HepG2 (cell line): ENCODE data around the gene MADD. TPM values are rescaled to one million over a fixed set of nuclear protein-coding genes. Genes with fewer than 3 reads are reported as not detected.

Experiments used
- BORCS8-MEF2B ChIP-seq: sonication (generic); formaldehyde crosslinking; IDR thresholded peaks from 2 replicates; pipeline ENCODE4 v1.8.0; 2022; ENCODE audit warnings: mild to moderate bottlenecking, missing genetic modification reagents
- CREM ChIP-seq, 2 experiments: sonication (generic) in 1 of 2; formaldehyde crosslinking in 1 of 2; IDR thresholded peaks; 2 replicates each; pipeline versions ENCODE4 v1.4.0 to v1.6.1; 2016 to 2020; ENCODE audit warnings: antibody characterized with exemption in 1 of 2, mild to moderate bottlenecking in 1 of 2, missing genetic modification reagents in 1 of 2
- DMAP1 ChIP-seq: IDR thresholded peaks from 2 replicates; pipeline ENCODE4 v1.6.1; 2016
- E2F5 ChIP-seq: sonication (generic); formaldehyde crosslinking; conservative IDR thresholded peaks from 2 replicates; pipeline ENCODE4 v1.4.0; 2020; ENCODE audit warnings: missing genetic modification reagents
- EEA1 ChIP-seq: sonication (generic); formaldehyde crosslinking; IDR thresholded peaks from 2 replicates; pipeline ENCODE4 v1.5.1; 2020; ENCODE audit warnings: mild to moderate bottlenecking, missing genetic modification reagents, borderline replicate concordance
- ISX ChIP-seq: sonication (generic); formaldehyde crosslinking; conservative IDR thresholded peaks from 2 replicates; pipeline ENCODE4 v1.5.0; 2020; ENCODE audit warnings: missing genetic modification reagents
- KIAA2018 ChIP-seq: sonication (generic); formaldehyde crosslinking; IDR thresholded peaks from 2 replicates; pipeline ENCODE4 v1.5.0; 2020; ENCODE audit warnings: mild to moderate bottlenecking, missing genetic modification reagents, borderline replicate concordance
- SYNCRIP ChIP-seq: fragments of 200-400 bp; formaldehyde crosslinking; IDR thresholded peaks from 2 replicates; pipeline ENCODE4 v1.6.1; 2018; ENCODE audit warnings: mild to moderate bottlenecking, low read depth, low read length; ENCODE audit not compliant: insufficient read depth
- XRCC5 ChIP-seq: fragments of 200-400 bp; formaldehyde crosslinking; optimal IDR thresholded peaks from 2 replicates; pipeline ENCODE3; 2017; ENCODE audit warnings: mild to moderate bottlenecking, low read length
- ZKSCAN1 ChIP-seq: fragments of 150-350 bp; IDR thresholded peaks from 2 replicates; pipeline ENCODE4 v1.6.1; 2014; ENCODE audit warnings: low read length
- ZNF121 ChIP-seq: sonication (generic); formaldehyde crosslinking; IDR thresholded peaks from 2 replicates; pipeline ENCODE4 v1.5.0; 2020; ENCODE audit warnings: mild to moderate bottlenecking, missing genetic modification reagents
- ZNF124 ChIP-seq: sonication (generic); formaldehyde crosslinking; IDR thresholded peaks from 2 replicates; pipeline ENCODE4 v1.4.0; 2020; ENCODE audit warnings: missing genetic modification reagents
- polyA plus RNA-seq, 8 experiments: library from polyadenylated mRNA; depleted of rRNA in 3 of 8; stranded (reverse) in 7 of 8; unstranded in 1 of 8; fragments of >200 nt; fragmentation: Illumina TruSeq in 4 of 8; extraction: Trizol in 4 of 8; gene quantifications; 2 replicates each; pipeline versions ENCODE4 v1.2.1 to v1.2.3, GENCODE V29; 2011 to 2016; ENCODE audit warnings: low read depth in 4 of 8, missing spikeins in 1 of 8, mixed read lengths in 1 of 8; ENCODE audit not compliant: insufficient read depth in 1 of 8
- total RNA-seq, 5 experiments: library from RNA; depleted of rRNA; stranded (reverse); fragments of >200 nt; fragmentation: Illumina TruSeq; extraction: Trizol; gene quantifications; 2 replicates each; pipeline ENCODE4 v1.2.3, GENCODE V29; 2016; ENCODE audit warnings: low read depth in 1 of 5
- TF ChIP-seq, protein P1 (sequence below): sonication (generic); formaldehyde crosslinking; IDR thresholded peaks from 2 replicates; pipeline ENCODE4 v1.9.0; 2021; ENCODE audit warnings: mild to moderate bottlenecking, missing genetic modification reagents

Gene MADD
- total and polyA plus RNA-seq, 2 of the 13 experiments (the other 11 are each of a cell fraction or from before 2014, with no cell fraction given) = 18.0 to 29.2 TPM

DNA sequence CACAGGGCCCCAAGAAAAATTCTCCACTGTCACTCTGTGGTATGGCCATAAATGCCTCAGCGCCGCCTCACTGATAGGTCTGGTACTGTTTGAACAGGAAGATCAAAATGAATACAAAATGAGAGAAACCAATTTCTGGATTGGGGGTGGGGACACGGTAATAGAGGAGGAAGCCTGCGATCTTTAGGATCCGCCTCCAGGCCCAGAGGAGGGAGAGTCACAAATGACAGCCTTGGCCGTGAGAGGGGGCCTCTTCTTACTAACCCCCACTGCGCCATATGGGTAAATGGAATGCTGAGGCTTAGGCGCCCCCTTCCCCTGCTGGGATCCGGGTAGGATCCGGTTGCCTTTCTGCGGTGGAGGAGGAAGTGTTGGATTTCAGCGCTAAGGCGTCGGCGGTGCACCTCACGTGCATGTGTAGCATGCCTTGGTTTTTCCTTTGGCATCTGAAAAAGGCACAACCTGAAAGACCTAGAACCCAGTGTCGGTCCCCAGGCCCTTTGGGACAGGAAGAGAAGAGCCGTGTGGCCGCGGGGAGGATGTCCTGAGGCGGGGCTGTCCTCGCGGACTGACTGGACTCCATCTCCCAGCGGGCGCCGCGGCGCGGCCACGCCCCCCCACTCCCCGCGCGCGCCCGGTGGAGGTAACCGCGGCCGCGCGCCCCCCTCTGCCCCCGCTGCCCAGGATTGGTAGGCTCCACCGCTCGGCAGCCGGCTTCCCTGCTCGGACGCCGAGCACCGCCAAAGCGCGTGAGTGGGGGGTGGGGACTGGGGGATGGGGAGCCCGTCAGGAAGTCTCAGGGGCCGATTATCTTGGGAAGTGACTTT, 718 bp upstream of the MADD start (continued):
- TF ChIP-seq, protein P1, sequence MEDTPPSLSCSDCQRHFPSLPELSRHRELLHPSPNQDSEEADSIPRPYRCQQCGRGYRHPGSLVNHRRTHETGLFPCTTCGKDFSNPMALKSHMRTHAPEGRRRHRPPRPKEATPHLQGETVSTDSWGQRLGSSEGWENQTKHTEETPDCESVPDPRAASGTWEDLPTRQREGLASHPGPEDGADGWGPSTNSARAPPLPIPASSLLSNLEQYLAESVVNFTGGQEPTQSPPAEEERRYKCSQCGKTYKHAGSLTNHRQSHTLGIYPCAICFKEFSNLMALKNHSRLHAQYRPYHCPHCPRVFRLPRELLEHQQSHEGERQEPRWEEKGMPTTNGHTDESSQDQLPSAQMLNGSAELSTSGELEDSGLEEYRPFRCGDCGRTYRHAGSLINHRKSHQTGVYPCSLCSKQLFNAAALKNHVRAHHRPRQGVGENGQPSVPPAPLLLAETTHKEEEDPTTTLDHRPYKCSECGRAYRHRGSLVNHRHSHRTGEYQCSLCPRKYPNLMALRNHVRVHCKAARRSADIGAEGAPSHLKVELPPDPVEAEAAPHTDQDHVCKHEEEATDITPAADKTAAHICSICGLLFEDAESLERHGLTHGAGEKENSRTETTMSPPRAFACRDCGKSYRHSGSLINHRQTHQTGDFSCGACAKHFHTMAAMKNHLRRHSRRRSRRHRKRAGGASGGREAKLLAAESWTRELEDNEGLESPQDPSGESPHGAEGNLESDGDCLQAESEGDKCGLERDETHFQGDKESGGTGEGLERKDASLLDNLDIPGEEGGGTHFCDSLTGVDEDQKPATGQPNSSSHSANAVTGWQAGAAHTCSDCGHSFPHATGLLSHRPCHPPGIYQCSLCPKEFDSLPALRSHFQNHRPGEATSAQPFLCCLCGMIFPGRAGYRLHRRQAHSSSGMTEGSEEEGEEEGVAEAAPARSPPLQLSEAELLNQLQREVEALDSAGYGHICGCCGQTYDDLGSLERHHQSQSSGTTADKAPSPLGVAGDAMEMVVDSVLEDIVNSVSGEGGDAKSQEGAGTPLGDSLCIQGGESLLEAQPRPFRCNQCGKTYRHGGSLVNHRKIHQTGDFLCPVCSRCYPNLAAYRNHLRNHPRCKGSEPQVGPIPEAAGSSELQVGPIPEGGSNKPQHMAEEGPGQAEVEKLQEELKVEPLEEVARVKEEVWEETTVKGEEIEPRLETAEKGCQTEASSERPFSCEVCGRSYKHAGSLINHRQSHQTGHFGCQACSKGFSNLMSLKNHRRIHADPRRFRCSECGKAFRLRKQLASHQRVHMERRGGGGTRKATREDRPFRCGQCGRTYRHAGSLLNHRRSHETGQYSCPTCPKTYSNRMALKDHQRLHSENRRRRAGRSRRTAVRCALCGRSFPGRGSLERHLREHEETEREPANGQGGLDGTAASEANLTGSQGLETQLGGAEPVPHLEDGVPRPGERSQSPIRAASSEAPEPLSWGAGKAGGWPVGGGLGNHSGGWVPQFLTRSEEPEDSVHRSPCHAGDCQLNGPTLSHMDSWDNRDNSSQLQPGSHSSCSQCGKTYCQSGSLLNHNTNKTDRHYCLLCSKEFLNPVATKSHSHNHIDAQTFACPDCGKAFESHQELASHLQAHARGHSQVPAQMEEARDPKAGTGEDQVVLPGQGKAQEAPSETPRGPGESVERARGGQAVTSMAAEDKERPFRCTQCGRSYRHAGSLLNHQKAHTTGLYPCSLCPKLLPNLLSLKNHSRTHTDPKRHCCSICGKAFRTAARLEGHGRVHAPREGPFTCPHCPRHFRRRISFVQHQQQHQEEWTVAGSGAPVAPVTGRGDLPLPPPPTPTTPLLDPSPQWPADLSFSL (CRISPR knock-in tag) = no peak
- TF ChIP-seq ISX = no peak
- peak; percentile 49; the same call in 1 of the 2 replicates for TF ChIP-seq DMAP1 (CRISPR knock-in tag)
- TF ChIP-seq E2F5 (CRISPR knock-in tag) = no peak
- TF ChIP-seq BORCS8-MEF2B (CRISPR knock-in tag) = peak; percentile 33; the same call in 1 of the 2 replicates
- peak; percentile 35; the same call in 1 of the 2 replicates for TF ChIP-seq CREM (IDR thresholded peaks at IDR 0.05)
- no peak for TF ChIP-seq CREM (CRISPR knock-in tag; IDR thresholded peaks at IDR 0.05)
- TF ChIP-seq SYNCRIP = no peak
- no peak for TF ChIP-seq KIAA2018
- TF ChIP-seq ZNF124 (CRISPR knock-in tag) = peak; percentile 16; the same call in 1 of the 2 replicates
- TF ChIP-seq XRCC5 = peak; percentile 40
- no peak for TF ChIP-seq ZKSCAN1
- no peak for TF ChIP-seq ZNF121 (CRISPR knock-in tag)
- TF ChIP-seq EEA1 (CRISPR knock-in tag) = no peak
